HG02588 (cell line): ENCODE data around the gene SP3.
"Not testable (repeated sequence)": the region's sequence is repeated elsewhere in the genome, so short reads cannot be mapped to it uniquely, and the experiment has no call there.

Experiments used
- ATAC-seq: cut with Tn5 transposase; IDR thresholded peaks from one replicate; pipeline ENCODE4 v1.9.1; 2021; ENCODE audit warnings: mild to moderate bottlenecking, moderate library complexity; ENCODE audit not compliant: unreplicated experiment

Gene SP3

DNA sequence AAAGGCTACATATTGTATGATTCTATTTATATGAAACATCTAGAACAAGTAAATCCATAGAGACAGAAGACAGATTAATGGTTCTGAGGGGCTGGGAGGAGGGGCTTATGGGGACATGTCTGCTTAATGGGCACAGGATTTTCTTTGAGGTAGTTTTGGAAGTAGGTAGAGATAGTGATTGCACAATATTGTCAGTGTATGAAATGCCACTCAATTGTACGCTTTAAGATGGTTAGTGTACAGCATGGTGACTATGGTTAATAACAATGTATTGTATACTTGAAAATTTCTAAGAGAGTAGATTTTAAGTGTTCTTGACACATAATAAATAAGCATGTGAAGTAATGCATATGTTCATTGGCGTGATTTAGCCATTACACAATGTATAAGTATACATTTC lies 68.4 kb downstream of the SP3 start:
- ATAC-seq: no peak

DNA sequence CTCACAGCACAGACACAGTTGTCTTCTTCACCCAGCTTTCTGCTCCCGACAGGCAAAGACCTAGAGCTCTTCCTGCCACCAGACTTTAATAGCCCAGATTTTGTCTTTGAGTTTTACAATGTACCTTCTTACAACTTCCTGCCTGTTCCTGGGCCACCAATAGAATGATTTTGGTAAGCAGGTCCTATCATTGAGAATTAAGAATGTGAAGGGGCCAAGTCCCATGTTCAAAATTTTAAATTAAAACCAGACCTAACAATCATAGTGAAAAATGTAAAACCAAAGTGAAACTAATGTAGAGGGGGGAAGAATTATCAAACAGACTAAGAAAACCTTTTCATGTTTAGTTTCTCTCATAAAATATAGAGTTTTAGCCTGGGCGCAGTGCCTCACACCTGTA lies 72.8 kb downstream of the SP3 start:
- ATAC-seq: no peak

DNA sequence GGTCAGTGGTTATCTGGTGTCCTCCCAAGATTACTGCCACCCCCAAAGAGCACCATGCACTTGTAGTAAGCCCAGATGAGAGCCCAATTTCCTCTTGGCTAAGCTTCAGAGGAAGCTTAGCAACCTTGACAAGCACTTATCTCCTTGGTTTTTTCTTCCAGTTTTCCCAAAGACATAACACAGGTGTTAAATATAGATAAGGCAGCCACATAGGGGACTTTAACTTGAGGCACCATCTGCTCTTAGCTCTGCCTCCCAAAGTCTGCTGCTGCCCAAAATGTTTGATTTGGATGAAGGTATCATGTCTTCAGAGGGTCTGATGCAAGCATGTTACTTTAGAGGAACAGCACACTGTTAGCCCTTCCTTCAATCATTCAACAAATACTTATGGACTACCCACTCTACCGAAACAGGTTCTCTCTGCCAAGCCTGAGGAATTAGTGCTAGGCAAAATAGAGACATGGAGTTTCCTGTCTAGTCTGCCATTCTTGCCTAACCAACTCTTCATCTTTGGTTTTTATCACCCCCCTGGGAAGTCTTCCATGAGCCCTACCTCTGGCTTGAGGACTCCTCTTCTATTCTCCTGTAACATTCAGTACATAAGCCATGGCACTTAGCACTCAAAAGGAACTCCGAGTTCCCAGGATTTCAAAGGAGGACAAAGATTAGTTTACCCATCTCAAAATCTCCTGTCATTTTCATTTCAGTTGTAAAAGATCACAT lies 73.7 kb downstream of the SP3 start:
- ATAC-seq: no peak

DNA sequence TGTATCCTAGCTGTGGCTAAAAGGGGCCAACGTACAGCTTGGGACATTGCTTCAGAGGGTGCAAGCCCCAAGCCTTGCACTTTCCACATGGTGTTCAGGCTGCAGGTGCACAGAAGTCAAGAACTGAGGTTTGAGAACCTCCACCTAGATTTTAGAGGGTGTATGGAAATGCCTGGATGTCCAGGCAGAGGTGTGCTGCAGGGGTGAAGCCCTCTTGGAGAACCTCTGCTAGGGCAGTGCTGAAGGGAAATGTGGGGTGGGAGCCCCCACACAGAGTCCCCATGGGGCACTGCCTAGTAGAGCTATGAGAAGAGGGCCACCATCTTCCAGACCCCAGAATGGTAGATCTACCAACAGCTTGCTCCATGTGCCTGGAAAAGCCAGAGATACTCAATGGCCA lies 75.7 kb downstream of the SP3 start:
- ATAC-seq: not testable (repeated sequence)

DNA sequence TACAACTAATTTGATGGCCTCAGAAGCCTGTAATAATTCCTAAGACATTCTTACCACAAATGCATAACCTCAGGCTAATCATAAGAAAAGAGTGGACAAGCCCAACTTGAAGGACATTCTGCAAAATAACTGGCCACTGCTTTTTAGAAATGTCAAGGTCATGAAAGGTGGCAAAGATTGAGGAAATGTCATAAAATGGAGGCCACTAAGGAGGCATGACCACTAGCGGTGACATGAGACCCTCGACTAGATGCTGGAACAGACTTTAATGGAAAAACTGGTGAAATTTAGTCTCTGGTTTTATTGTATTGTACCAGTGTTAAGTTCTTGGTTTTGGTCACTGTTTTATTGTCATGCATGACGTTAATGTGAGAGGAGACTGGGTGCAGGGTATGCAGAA lies 78.6 kb downstream of the SP3 start:
- ATAC-seq: no peak

DNA sequence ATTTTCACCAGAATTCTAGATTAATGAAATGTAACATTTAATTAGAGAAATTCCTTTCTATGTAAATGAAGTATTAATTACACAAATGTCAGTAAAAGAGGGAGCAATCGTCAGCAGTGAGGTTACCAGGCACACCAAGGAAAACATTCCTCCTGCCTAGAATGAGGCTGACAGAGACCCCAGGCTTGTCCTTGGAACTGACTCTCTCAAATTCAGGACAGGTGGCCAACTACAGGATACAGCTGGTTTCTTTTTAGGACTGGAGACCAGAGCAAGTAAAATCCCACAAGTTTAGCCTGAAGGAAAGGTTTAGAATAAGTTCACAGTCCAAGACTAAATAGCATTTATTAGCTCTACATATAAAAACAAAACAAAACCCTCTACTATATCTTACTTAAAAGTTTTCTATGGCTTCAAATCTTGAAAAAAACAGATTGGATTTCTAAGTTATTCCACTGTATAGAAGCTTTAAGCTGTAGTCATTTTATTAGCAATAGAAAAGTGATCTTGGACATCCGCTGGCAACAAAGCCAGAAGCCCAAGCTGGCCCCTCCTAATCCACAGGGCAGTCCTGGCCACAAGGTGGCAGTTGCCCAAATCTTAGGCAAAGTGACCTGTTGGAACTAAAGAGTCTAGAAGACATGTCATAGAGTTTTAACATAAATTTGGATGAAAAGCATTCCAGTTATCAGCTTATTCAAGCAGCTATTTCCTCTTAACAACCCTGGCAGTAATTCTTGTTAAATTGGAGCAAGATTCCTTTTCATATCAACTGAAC lies 81.0 kb downstream of the SP3 start:
- ATAC-seq: no peak

DNA sequence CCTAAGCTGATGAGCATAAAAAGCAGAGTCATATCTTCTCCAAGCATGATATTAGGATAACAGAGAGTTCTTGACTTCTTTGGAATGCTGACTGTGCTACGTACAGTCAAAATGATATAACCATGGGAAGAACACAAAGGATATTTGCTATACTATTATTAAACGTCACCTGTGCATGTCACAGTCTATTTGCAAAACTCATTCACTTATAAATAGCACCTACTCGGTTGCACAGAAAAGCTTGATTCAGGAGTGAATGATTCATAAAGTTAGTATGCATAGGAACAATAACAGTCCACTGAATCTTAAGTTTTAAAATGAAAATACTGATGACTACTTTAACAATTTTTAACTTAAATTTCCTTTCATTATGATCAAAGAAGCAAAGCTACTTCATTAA lies 83.3 kb downstream of the SP3 start:
- ATAC-seq: no peak

DNA sequence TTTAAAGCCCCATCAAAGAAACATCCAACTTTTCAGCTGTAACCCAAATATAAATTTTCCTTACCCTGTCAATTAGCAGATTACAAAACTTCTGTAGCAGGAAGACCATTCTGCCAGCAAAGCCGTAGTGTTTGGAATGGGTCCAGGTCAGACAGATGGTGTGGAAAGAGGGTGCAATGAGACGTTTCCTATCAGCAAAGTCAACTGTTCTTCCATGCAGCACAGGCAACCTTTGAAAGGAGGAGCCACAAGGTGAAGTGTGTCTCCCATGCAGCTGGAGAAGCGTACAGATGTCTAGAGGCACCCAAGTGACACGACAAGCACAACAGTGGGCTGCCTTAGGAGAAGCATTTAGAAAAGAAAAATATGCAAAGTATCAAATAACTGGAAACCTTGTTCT lies 83.7 kb downstream of the SP3 start:
- ATAC-seq: no peak

DNA sequence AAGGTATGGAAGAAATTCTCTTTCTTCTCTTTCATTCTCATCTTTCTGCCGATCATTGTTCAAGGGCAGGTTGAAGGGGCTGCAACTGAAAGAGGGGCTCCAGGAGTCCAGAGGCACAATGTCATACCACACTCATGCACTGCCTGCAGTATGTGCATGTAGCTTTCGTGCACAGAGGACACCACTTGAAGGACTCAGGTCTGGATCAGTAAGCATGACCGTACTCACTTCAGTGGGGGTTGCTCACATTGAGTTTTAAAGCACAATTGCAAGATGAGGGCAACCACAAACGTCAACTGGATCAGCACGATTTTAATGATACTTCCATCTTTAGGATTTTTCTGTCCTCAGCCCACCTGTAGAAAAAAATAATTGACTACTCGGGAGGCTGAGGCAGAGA lies 84.6 kb downstream of the SP3 start:
- ATAC-seq: no peak

DNA sequence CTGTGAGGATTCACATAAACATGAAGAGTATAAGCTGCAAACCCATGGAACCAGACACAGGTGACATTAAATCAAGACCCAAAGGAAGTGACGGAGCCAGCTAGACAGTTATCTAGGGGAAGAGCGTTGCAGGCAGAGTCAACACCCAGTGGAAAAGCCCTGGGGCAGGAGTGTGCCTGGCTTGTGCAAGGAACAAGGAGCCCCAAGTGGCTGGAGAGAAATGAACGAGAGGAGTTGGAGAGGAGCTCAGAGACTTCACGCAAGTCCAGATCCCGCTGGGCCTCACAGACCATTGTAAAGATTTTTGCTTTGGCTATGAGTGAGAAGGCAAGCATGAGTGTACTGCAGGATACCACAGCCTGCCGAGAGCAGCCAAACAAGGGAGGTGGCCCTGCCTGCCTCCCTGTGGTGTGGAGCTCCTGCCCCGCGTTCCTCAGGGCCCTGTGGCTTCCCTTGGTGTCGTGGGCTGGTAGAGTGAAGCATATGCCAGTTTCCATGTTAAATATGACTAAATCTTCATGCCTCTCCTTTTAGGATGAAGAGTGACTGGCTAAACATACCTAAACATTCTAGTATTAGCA lies 88.2 kb downstream of the SP3 start:
- no peak for ATAC-seq

DNA sequence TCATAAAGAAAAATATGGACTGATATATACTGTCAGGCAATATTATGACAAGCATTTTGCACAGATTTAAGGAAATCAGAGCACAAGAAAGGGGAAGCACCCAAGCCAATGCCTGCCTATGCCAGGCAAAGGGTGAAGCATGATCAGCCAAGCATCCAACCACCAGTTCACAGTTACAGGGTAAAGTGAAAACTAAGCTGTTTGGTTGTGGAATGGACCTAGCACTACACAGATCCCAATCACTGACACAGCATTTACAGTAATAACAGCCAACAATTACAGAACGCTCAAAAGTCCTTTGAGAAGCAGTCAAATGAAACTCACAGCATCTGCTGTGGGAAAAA lies 90.3 kb downstream of the SP3 start:
- ATAC-seq: peak; percentile 95

DNA sequence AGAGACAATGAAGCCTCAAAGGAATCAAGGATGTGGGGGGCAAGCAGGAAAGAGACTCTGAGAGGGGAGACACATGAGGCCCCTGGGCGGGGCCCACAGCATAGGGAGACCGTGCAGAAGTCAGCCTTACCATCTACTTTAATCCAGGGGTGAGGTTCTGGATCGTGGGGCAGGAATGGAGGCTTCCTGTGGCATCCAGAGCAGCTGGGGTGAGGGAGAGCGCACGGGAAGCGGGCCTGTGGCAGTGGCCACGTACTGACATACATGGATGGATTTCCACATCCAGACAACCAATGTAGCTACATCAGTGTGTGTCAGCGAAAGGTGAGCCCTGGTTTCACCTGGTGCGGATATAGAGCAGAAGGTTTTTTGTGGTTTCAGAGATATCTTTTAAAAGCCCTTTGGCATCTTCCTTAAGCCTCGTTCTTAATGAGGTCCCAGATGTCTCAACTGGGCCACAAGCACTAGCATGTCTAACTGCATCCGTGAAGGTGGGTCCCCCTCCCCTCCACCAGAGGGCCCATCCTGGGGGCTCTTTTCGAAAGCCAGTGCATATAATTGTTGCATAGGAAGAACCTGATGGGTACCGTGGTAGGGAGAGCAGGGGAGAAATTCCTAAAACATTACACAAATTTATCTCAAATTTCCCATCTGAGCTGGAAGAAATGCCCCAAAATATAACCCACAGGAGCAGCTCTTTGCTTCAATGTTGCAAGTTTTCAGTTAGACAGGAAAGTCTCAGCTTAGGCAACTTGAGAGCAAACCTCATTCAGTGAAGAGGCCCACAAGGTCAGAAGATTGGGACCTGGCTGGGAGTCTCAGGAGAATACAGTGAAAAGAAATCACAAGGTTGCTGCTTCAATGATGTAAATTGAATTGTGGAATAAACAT lies 90.9 kb downstream of the SP3 start:
- peak; percentile 30 for ATAC-seq

DNA sequence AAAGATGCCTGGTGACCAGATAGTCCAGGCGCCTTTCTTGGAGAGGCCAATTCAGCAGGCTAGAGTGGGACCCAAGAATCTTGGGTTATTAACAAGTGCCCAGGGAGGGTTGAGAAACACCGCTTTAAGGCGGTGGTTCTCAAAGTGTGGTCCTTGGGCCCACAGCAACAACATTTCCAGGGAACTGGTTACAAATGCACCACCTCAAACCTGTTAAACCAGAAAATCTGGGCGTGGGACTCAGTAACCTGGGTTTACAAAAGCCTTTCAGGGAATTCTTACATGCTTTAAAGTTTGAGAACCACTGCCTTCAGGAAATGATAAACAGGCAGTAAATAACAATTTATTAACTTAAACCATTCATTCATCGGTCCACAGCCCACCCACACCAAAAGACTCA lies 92.5 kb downstream of the SP3 start:
- ATAC-seq: no peak

DNA sequence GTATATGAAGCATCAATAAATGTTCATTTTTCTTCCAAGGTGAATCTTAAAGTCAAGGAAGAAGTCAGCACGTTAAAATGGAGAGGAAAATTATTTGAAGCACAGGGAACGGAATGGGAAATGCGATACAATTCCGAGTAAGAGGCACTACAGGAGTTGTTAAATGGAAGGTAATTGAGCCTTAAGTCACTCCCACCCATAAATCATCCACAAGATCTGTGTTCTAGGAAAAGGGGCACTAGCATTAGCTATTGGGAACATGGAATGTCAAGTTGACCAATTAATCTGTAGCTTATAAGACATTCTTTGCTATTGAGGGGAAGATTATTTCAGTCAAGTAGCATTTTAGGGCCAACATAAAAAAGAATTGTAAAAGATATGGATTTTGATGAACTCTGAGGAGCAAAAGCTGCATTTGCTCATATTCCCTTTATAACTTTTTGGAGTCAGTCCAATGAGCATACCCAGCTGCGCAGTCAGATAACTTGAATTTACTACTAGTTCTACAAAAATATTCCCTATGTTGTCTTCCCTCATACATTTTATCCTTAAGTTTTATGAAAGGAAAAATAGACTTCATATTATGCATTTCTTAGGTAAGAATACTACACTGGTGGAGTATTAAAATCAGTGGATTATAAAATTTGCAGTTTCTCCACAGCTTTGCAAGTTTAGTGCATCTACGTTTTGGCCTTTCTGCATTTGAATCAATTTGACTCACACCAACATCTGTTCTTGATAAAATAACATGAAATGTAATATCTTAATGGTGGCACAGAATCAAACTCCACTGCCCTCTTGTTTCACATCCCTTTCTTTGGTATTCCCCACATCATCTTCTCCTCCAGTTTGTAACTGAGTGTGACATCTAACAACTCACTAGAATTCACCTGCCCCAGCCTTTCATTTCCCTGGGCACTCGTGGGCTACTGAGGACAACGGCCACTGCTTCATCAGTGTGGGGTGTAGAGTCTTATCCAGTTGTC lies 95.6 kb downstream of the SP3 start:
- no peak for ATAC-seq

DNA sequence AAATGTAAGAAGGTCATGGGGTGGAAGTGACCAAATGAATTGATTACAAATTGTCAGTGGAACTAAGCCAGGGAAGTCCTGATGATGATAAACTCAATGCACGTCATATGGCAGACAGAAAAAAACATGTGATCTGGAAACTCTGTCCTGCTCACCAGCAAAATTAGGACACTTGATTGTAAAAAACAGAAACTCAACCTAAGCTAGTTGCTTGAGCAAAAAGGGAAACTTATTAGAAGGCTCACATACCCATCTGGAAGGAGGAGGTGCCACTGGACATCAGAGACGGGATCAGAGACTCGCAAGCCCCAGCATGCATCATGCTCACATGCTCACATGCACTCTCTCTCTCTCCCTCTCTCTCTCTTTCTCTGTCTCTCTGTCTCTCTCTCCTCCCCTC lies 96.8 kb downstream of the SP3 start:
- ATAC-seq: no peak

DNA sequence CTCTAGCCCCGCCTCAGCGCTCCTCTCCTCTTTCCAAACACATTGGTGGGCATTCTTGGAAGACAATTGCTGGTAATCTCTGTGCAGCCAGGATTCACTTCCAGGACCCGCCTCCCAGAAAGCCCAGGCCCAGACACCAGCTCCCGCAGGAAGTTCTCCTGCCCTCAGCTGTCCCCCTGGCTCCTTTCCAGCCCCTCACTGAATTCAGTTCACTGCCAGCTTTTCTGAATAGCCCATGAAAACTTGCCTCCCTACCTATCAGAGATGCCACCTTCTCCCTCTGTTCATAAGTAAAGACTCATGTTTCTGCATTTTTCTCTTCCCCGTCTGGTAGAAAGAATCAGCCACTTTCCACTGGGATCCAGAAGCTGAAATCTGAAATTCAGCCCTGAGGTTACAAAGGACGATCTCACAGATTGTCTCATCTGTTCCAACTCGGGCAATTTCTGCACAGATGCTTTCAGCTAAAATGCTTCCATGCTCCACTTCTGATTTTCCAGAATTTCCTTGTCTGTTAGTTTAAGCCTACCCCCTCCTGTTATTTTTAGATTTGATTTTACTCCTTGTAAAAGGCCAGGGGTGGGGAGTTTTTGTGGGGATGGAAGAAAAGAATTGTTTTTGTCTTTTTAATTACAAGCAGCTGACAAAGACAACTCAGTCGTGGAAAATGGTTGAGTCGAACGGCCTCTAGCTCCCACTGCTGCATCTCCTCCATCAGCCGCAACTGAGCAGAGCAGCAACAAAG lies 98.1 kb downstream of the SP3 start:
- no peak for ATAC-seq

DNA sequence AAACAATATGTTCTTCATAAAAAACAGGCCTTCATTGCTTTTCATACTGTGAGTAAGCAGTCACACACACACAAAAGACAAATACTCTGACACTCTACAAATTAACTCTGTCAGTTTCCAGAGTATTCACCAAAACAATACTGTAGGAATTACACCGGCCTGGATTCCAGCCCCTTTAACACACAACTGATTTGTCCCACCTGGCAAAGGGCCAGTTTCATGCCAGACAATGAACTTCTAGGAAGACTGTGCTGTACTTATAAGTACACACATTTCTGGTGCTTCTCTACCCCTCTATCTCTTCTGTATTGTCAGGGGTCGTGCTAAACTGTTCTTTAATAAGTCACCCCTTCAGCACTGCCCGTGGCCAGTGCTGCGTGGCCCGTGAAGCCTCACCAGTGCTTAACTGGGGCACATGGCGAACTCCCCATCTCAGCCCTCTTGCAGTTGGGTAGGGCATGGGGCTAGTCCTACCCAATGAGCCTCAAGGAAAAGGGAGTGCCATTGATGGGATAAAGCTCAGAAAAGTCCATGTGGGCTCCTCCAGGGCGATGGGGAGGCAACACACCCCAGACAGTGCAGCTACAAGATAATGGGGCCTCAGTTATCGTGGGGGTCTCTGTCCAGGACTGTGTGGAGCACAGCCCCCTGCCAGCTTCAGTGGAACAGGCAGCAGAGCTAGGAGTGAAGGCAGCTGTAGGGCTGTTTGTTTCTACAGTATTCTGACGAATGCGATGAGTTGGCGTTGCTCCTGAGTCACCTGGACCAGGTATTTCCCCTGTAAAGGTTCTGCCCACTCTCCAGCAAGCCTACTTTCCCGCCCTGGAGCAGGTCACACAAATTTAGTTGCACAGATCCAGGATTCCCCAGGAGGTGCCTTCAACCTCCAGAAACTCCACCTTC lies 99.0 kb downstream of the SP3 start:
- no peak for ATAC-seq

DNA sequence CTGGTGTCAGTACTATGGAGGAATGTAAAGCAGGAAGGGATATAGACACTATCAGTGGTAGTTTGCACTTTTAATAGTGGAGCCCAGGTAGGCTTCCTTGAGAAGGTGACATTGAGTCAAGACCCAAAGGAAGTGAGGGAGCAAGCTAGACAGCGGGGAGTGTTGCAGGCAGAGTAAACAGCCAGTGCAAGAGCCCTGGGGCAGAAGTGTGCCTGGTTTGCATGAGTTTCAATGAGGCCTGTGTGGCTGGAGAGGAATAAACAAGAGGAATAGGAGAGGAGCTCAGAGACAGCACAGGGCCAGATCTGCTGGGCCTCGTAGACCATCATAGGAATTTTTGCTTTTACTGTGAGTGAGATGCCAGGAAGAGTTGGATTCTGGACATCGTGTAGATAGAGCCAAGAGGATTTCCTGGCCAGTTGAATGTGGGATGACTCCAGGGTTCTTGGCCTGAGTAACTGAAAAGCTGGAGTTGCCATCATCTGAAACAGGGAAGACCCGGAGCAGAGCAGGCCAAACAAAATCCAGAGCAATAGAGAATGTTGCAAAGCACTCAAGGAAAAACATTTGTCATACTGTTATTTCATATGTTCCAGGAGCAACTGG lies 102.5 kb downstream of the SP3 start:
- no peak for ATAC-seq
